Kidney (tissue), 14 donors: Measurements from ENCODE around the gene PANX1. TPM values are rescaled to one million over a fixed set of nuclear protein-coding genes. Genes with fewer than 3 reads are reported as not detected.

ENCODE experiments used
- DNase-seq, 5 donors: peaks; one replicate each; pipeline ENCODE4 v3.0.0-alpha.2; 2013 to 2020
- FAIRE-seq: peaks from 2 replicates; lab custom pipeline; 2012; peaks lifted over from hg19 to GRCh38; lab: Jason Lieb, UNC
- H3K27ac ChIP-seq, 2 donors: one replicate each; pipeline ENCODE4 v1.7.0; 2013; ENCODE audit warnings: low read depth in 2 of 2, low read length in 2 of 2, inconsistent platforms in 1 of 2
- H3K27me3 ChIP-seq: one replicate; pipeline ENCODE4 v1.7.1; 2013; ENCODE audit warnings: low read length, inconsistent platforms; ENCODE audit not compliant: control insufficient read depth, insufficient read depth
- H3K36me3 ChIP-seq, 3 donors: one replicate each; pipeline versions ENCODE4 v1.7.0 to v1.7.1; 2013; ENCODE audit warnings: low read length in 3 of 3, control low read depth in 1 of 3, inconsistent platforms in 1 of 3; ENCODE audit not compliant: insufficient read depth in 3 of 3, control insufficient read depth in 2 of 3
- H3K4me1 ChIP-seq, 3 donors: one replicate each; pipeline versions ENCODE4 v1.7.0 to v1.7.1; 2013; ENCODE audit warnings: low read length in 3 of 3, inconsistent platforms in 1 of 3, low read depth in 1 of 3; ENCODE audit not compliant: control insufficient read depth in 2 of 3, insufficient read depth in 2 of 3
- H3K4me3 ChIP-seq, 3 donors: one replicate each; pipeline versions ENCODE4 v1.7.0 to v1.8.1; 2013; ENCODE audit warnings: low read length in 3 of 3, control low read depth in 1 of 3, inconsistent platforms in 1 of 3
- H3K9ac ChIP-seq, 3 donors: one replicate each; pipeline versions ENCODE4 v1.7.0 to v1.7.1; 2013; ENCODE audit warnings: low read length in 3 of 3, control low read depth in 1 of 3, inconsistent platforms in 1 of 3
- H3K9me3 ChIP-seq, 3 donors: one replicate each; pipeline versions ENCODE4 v1.7.0 to v1.7.1; 2013; ENCODE audit warnings: low read length in 3 of 3, control low read depth in 1 of 3, inconsistent platforms in 1 of 3; ENCODE audit not compliant: control insufficient read depth in 2 of 3, insufficient read depth in 1 of 3
- intact Hi-C: fragments of 100-400 bp; cut with DNase I; formaldehyde crosslinking; loops from one replicate; pipeline ENCODE4 v1.11.1; 2022
- polyA plus RNA-seq: library from polyadenylated mRNA; stranded (reverse); fragments of 350-450 nt; fragmentation: Illumina TruSeq; extraction: RNeasy Lipid Tissue Mini Kit (QIAGEN cat#74804); gene quantifications from one replicate; pipeline ENCODE4 v1.2.3, GENCODE V29; 2014; ENCODE audit warnings: low read depth, low replicate concordance; ENCODE audit not compliant: insufficient read depth
- total RNA-seq: library from RNA; stranded (reverse); fragmentation: NEBNext Ultra II Directional; extraction: Animal tissue kit (Norgen Biotek cat#: 25700); gene quantifications from one replicate; pipeline ENCODE4 v1.2.1, GENCODE V29; 2021
- TF ChIP-seq, protein P1 (sequence below): IDR thresholded peaks from 3 replicates; pipeline ENCODE4 v1.5.1; 2012; ENCODE audit warnings: mild to moderate bottlenecking, moderate library complexity, borderline replicate concordance; ENCODE audit not compliant: insufficient read depth; ENCODE audit errors: extremely low read depth
- donor health status: control.
- donor health status: control.
- donor health status: control.
- donor health status: control.
- donor health status: control.
- donor health status: DM: yes; HTN: yes; CAD: no.
- donor health status: Normal renal cell carcinoma (clear cell type).

PANX1 gene
- total and polyA plus RNA-seq, 2 donors from 2014 or later: 5.3 to 13.9 TPM

- FAIRE-seq: no peak
- intact Hi-C loops: no loop called here
- TF ChIP-seq, protein P1, sequence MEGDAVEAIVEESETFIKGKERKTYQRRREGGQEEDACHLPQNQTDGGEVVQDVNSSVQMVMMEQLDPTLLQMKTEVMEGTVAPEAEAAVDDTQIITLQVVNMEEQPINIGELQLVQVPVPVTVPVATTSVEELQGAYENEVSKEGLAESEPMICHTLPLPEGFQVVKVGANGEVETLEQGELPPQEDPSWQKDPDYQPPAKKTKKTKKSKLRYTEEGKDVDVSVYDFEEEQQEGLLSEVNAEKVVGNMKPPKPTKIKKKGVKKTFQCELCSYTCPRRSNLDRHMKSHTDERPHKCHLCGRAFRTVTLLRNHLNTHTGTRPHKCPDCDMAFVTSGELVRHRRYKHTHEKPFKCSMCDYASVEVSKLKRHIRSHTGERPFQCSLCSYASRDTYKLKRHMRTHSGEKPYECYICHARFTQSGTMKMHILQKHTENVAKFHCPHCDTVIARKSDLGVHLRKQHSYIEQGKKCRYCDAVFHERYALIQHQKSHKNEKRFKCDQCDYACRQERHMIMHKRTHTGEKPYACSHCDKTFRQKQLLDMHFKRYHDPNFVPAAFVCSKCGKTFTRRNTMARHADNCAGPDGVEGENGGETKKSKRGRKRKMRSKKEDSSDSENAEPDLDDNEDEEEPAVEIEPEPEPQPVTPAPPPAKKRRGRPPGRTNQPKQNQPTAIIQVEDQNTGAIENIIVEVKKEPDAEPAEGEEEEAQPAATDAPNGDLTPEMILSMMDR: no peak
Observed at GRCh38 chr11:94144664-94145063, 16.0 kb downstream of the PANX1 start.

GRCh38 chr11:94145431-94145830 is 16.8 kb downstream of the PANX1 start:
- Histone ChIP-seq H3K36me3 (no peaks in the 10 kb centered on the region), H3K27me3 (no peaks in the 10 kb centered on the region), H3K27ac (no peak overlapping the region), H3K4me3 (no peak overlapping the region), H3K9ac (no peak overlapping the region), H3K4me1 (peaks cover 0 to 8% (median 3%) of the 10 kb centered on the region in 3 donors), H3K9me3 (no peaks in the 10 kb centered on the region)
- intact Hi-C loops: no loop called here
- TF ChIP-seq, protein P1: no peak
- DNase-seq: no peak
- FAIRE-seq: no peak

More at GRCh38 chr11:94144664-94145063, 16.0 kb downstream of the PANX1 start:
- Histone ChIP-seq H3K9me3 (no peaks in the 10 kb centered on the region), H3K27me3 (no peaks in the 10 kb centered on the region), H3K27ac (no peak overlapping the region), H3K9ac (no peak overlapping the region), H3K4me3 (no peak overlapping the region), H3K4me1 (peaks cover 0 to 6% (median 3%) of the 10 kb centered on the region in 3 donors), H3K36me3 (no peaks in the 10 kb centered on the region)
- no peak for DNase-seq

GRCh38 chr11:94145916-94146315 is 17.3 kb downstream of the PANX1 start:
- intact Hi-C loops: no loop called here
- FAIRE-seq: no peak

More at GRCh38 chr11:94145916-94146315, 17.3 kb downstream of the PANX1 start:
- Histone ChIP-seq H3K9ac (no peak overlapping the region), H3K4me3 (no peak overlapping the region), H3K27ac (no peak overlapping the region), H3K36me3 (no peaks in the 10 kb centered on the region), H3K9me3 (no peaks in the 10 kb centered on the region), H3K27me3 (no peaks in the 10 kb centered on the region), H3K4me1 (peaks cover 0 to 11% (median 3%) of the 10 kb centered on the region in 3 donors)
- TF ChIP-seq, protein P1: no peak
- DNase-seq: no peak
